K562 (cell line): ENCODE results near the gene VSX2. TPM values are rescaled to one million over a fixed set of nuclear protein-coding genes. Genes with fewer than 3 reads are reported as not detected.

ENCODE experiments used
- BRD9 ChIP-seq: fragments of 450-650 bp; IDR thresholded peaks from 2 replicates; pipeline ENCODE4 v1.6.1; 2018; ENCODE audit warnings: low read depth; ENCODE audit not compliant: partially characterized antibody
- GATA2 ChIP-seq: sonication (generic); formaldehyde crosslinking; IDR thresholded peaks from 2 replicates; pipeline ENCODE4 v1.4.0; 2020; ENCODE audit warnings: mild to moderate bottlenecking, missing genetic modification reagents
- HES1 ChIP-seq: fragments of 450-650 bp; IDR thresholded peaks from 2 replicates; pipeline ENCODE4 v1.6.1; 2016; ENCODE audit warnings: low read depth, mild to moderate bottlenecking, moderate library complexity
- IRF2 ChIP-seq: sonication (generic); formaldehyde crosslinking; IDR thresholded peaks from 2 replicates; pipeline ENCODE4 v1.8.1; 2022; ENCODE audit warnings: mild to moderate bottlenecking, missing genetic modification reagents
- KHSRP ChIP-seq: fragments of 450-650 bp; IDR thresholded peaks from 2 replicates; pipeline ENCODE4 v1.6.1; 2017
- MXD1 ChIP-seq: fragments of 250-450 bp; sonication (Bioruptor Pico); IDR thresholded peaks from 2 replicates; pipeline ENCODE4 v1.8.0; 2021; ENCODE audit warnings: borderline replicate concordance, mild to moderate bottlenecking, moderate library complexity; ENCODE audit not compliant: poor library complexity, severe bottlenecking
- POU5F1 ChIP-seq: fragments of 150-350 bp; IDR thresholded peaks from 2 replicates; pipeline ENCODE4 v1.6.1; 2014; ENCODE audit warnings: borderline replicate concordance, low read length, low read depth, mild to moderate bottlenecking; ENCODE audit not compliant: partially characterized antibody
- RBM34 ChIP-seq: fragments of 200-400 bp; formaldehyde crosslinking; IDR thresholded peaks from 2 replicates; pipeline ENCODE4 v1.6.1; 2018; ENCODE audit warnings: low read length, borderline replicate concordance; ENCODE audit not compliant: insufficient read depth
- REST ChIP-seq, 2 experiments: fragments of 450-650 bp; formaldehyde crosslinking in 1 of 2; IDR thresholded peaks; 2 replicates each; pipeline versions ENCODE4 v1.4.0 to v1.6.1; 2014 to 2020; ENCODE audit warnings: mild to moderate bottlenecking in 2 of 2, borderline replicate concordance in 1 of 2, low read depth in 1 of 2
- SRSF1 ChIP-seq: fragments of 200-400 bp; formaldehyde crosslinking; IDR thresholded peaks from 2 replicates; pipeline ENCODE4 v1.6.1; 2017; ENCODE audit warnings: mild to moderate bottlenecking, low read depth, low read length, moderate library complexity
- THRB ChIP-seq: fragments of 450-650 bp; formaldehyde crosslinking; conservative IDR thresholded peaks from 2 replicates; pipeline ENCODE4 v1.4.0; 2022; ENCODE audit warnings: mild to moderate bottlenecking, missing genetic modification characterization
- ZBTB12 ChIP-seq: fragments of 250-450 bp; sonication (Bioruptor Pico); IDR thresholded peaks from 2 replicates; pipeline ENCODE4 v1.4.0; 2020
- ZFP36 ChIP-seq: fragments of 150-350 bp; IDR thresholded peaks from 2 replicates; pipeline ENCODE4 v1.6.1; 2018; ENCODE audit warnings: low read length, low read depth; ENCODE audit not compliant: partially characterized antibody
- ZNF124 ChIP-seq: sonication (generic); formaldehyde crosslinking; IDR thresholded peaks from 2 replicates; pipeline ENCODE4 v1.8.1; 2022; ENCODE audit warnings: missing genetic modification reagents
- polyA plus RNA-seq, 8 experiments: library from polyadenylated mRNA; depleted of rRNA in 4 of 8; stranded (reverse) in 5 of 8; unstranded in 3 of 8; fragments of >200 nt; fragmentation: Nextera tagmentation in 2 of 8; fragmentation: Illumina TruSeq in 1 of 8; extraction: Ambion mirVana in 2 of 8; extraction: Trizol in 1 of 8; gene quantifications; 2 replicates each; pipeline versions ENCODE4 v1.2.1 to v1.2.3, GENCODE V29; 2011 to 2014; ENCODE audit warnings: inconsistent platforms in 1 of 8, missing spikeins in 1 of 8
- total RNA-seq, 7 experiments: library from RNA; depleted of rRNA in 6 of 7; stranded (reverse); fragments of >200 nt in 6 of 7; fragmentation: Illumina TruSeq in 2 of 7; extraction: Trizol in 2 of 7; gene quantifications; 2 replicates each; pipeline versions ENCODE4 v1.2.1 to v1.2.3, GENCODE V29; 2011 to 2021; ENCODE audit warnings: low replicate concordance in 1 of 7

The VSX2 gene
- total and polyA plus RNA-seq, 9 of the 15 experiments (the other 6 are each of a cell fraction or from before 2014, with no cell fraction given): 0.04 TPM; not detected in 8

- no peak for TF ChIP-seq THRB (CRISPR knock-in tag)
- TF ChIP-seq GATA2 (CRISPR knock-in tag): no peak
- no peak for TF ChIP-seq MXD1 (CRISPR knock-in tag)
- no peak for TF ChIP-seq RBM34
- TF ChIP-seq REST (IDR thresholded peaks at IDR 0.05; ENCODE audit: borderline replicate concordance): peak; percentile 24; the same call in 1 of the 2 replicates
- TF ChIP-seq REST (CRISPR knock-in tag; IDR thresholded peaks at IDR 0.05; ENCODE audit: low read depth): no peak
- no peak for TF ChIP-seq HES1
- no peak for TF ChIP-seq ZNF124 (CRISPR knock-in tag)
- TF ChIP-seq ZBTB12 (CRISPR knock-in tag): no peak
- TF ChIP-seq ZFP36: peak; percentile 71
- no peak for TF ChIP-seq POU5F1
- TF ChIP-seq KHSRP: no peak
- TF ChIP-seq BRD9: no peak
- no peak for TF ChIP-seq IRF2 (CRISPR knock-in tag)
- TF ChIP-seq SRSF1: no peak
These were observed 21.4 kb upstream of the VSX2 start (continued) for GRCh38 chr14:74217672-74218448.
